NCI-H526 (cell line): Measurements from ENCODE around the gene ROCK2.
"Not testable (repeated sequence)": the region's sequence is repeated elsewhere in the genome, so short reads cannot be mapped to it uniquely, and the experiment has no call there.

Experiments used
- DNase-seq, 2 experiments: peaks; one replicate each; lab custom pipeline; 2025; lab: John Stamatoyannopoulos, UW

Gene ROCK2

DNA sequence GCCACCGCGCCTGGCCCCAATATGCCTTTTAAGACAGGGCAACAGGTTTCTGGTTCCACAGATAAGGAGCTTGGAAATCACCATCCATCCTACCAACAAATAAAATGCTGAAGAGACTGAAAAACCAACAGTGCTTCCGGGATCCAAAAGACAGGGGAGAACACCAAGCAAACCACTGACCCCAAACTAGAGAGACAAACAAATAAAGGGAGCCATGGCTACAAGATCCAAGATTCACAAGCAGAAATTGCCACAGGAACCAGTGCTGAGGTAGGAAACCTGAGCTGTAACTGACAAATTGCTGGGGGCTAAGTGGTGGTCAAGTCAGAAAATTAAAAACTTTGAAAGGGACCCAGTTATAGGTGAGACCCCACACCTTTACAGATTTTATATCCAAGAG lies 76.5 kb downstream of the ROCK2 start:
- DNase-seq = no peak

GRCh38 chr2:11264818-11265217 lies 79.6 kb downstream of the ROCK2 start:
- DNase-seq = no peak

DNA sequence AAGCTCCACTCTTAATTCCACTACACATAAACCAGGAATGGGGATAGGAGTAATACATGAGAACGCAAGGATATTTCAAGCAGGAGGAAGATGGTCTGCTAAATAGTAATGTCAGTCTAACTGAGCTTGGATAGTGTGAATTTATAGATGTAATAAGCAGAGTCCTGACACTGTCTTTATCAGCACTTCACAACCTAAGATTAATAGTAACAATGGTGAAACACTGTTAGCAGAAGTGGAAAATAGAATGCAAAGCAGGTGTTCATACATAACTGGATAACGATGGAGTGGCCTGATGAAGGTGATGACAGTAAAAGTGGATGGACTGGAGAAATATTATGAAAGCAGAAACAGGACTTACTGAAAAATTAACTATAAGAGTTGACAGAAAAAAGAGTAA lies 80.4 kb downstream of the ROCK2 start:
- no peak for DNase-seq

- DNase-seq = no peak
These were observed 81.3 kb downstream of the ROCK2 start for GRCh38 chr2:11263177-11263576.

GRCh38 chr2:11262438-11262837 lies 82.0 kb downstream of the ROCK2 start:
- not testable (repeated sequence) for DNase-seq

DNA sequence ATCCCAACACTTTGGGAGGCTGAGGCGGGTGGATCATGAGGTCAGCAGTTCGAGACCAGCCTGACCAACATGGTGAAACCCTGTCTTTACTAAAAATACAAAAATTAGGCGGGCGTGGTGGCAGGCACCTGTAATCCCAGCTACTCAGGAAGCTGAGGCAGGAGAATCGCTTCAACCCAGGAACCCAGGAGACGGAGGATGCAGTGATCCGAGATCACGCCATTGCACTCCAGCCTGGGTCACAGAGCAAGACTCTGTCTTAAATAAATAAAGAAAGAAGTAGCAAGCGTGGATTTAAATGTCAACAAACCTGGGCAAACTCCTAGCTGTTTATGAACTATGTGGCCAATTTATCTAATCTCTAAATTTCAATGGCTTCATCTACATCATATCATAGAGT lies 82.9 kb downstream of the ROCK2 start:
- not testable (repeated sequence) for DNase-seq

DNA sequence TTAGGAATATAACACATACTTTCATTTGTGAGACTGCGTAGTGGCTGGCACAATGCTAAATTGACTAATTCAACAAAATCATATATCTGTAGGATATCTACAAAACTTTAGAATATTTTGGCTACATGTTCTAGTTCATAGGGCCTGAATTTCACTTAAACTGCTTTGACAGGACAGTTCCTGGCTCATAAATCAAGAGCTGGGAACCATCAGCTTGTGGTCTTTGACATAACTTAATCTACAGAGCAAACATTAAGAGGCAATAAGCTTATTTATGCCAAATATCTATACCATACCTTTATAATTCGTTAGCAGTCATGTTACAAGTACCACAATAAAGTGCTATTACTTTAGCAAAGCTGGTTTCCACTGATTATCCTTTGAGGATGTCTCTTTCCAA lies 83.5 kb downstream of the ROCK2 start:
- no peak for DNase-seq

DNA sequence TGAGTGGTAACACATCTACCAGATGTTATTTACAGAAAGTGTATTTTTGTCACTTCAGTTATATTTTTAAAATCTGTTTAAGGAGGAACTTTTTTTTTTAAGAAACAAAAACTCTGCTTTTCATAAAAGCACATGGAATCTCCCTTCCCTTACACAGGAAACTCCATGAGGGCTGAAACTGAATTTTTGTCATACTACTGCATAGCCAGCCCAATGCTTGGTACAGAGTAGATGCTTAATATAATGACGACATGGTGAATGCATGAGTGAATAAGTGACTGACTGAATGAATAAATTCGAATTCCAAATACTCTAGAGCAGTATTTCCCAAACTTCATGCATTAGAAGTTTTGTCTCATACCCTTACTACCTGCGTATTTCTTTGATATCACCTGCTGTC lies 86.5 kb downstream of the ROCK2 start:
- DNase-seq = no peak

DNA sequence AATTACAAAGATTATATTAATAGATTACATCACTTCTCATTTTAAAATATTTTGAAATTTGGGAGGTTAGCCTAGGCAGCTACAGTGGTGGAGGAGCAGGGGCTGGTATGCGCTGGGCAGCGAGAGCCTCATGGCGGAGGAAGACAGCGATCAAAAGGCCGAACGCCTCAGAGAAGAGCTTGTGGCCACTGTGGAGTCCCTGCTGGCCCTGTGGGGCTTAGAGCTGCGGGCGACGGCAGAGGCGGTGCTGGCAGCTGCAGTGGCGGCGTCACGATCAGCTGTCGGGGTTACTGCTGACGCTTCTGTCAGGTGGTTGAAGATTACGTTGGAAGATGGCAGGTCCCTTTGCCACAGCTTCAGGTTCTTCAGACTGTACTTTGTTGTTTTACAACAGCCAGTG lies 87.4 kb downstream of the ROCK2 start:
- DNase-seq = no peak

GRCh38 chr2:11256166-11256565 lies 88.3 kb downstream of the ROCK2 start:
- no peak for DNase-seq

DNA sequence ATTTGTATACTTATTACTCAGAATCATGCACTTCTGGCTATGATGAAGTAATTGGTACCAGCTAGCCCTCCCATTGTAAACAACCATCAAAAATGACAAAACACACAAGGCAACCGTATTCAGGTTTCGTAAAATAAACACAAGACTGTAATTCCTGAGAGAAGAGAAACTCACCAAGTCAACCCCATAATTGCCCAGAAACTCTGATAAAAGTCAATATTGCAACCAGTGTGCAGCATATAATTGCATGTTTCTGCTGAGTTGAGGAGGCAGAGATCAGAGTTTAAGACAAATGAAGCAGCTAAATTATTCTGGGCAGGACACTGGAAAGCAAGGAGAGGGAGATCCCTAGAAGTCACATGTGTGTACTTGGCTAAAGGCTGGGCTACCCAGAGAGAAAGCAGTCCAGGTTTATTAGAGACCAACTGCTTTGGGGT lies 90.3 kb downstream of the ROCK2 start:
- DNase-seq = no peak

- DNase-seq = not testable (repeated sequence)
These were observed 92.0 kb downstream of the ROCK2 start for GRCh38 chr2:11252458-11252857.

GRCh38 chr2:11250400-11251196 lies 93.8 kb downstream of the ROCK2 start:
- no peak for DNase-seq

GRCh38 chr2:11245322-11245721 lies 99.1 kb downstream of the ROCK2 start:
- no peak for DNase-seq

GRCh38 chr2:11244091-11244826 lies 100.2 kb downstream of the ROCK2 start:
- DNase-seq = no peak

DNA sequence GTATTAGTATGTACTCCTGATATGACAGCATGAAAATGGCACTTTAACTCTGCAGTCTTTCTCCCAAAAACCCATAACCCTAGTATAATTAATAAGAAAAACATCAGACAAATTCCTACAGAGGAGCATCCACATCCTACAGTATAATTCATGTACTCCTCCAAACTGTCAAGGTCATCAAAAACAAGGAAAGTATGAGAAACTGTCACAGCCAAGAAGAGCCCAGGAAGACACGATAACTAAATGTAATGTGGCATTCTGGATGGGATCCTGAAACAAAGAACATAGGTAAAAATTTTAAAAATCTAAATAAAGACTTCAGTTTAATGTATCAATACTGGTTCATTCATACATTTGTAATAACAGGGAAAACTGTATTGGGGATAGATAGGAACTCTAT lies 100.9 kb downstream of the ROCK2 start:
- no peak for DNase-seq

GRCh38 chr2:11242542-11243174 lies 101.8 kb downstream of the ROCK2 start:
- DNase-seq = no peak

DNA sequence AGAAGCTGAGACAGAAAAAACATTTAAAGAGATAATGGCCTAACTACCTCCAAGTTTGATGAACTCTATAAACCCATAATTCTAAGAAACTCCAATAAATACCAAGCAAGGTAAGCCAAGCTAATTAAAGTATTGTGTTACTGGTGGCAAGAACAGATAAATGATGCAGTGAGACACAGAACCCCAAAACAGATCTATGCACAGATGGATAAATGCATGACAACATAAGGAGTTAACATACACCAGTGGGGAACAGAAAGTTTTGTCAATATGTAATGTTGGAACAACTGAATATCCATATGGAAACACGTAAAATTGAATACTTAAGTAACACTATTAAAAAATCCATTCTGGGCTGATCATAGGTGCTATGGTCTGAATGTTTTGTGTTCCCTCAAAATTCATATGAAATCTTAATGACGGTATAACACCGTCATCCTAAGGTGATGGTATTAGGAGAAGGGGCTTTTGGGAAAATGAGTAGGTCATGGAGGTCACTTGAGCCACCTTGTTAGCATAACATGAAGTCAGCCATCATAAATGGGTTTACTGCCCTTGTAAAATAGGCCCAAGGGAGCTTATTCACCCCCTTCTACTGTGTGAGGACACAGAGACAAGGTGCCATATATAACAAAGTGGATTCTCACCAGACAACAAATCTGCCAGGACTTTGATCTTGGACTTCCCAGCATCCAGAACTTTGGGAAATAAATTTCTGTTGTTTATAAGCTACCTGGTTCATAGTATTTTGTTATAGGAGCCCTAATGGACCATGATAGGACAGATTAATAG lies 102.8 kb downstream of the ROCK2 start:
- no peak for DNase-seq

GRCh38 chr2:11239666-11240462 lies 104.6 kb downstream of the ROCK2 start:
- DNase-seq = no peak

DNA sequence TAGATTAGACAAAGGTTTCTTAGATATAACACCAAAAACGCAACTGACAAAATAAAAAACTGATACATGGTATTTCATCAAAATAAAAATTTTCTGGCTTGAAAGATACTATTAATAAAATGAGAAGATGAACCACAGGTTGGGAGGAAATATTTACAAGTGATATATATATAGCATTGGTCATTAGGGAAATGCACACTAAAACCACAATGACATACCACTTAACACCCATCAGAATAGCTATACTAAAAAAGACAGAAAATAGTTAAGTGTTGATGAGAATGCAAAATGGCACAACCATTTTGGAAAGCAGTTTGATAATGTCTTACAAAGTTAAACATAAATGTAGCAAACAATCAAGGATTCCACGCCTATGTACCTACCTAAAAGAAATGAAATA lies 105.3 kb downstream of the ROCK2 start:
- no peak for DNase-seq

DNA sequence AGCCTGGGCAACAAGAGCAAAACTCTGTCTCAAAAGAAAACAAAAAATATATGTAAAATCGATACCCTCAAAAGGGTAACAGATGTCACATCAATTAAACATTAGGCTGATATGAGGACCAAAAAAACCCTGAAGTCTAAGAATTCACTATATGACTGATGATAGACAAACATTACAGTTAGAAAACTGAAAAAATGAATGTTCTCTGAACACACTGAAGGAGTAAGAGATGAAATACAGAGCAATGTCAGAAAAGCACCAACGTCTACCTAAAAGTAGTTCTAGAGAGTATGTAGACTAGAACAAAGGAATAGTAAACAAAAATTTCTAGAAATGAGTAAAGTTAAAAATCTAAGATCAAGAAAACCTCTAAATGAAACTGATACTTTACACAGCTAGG lies 107.3 kb downstream of the ROCK2 start:
- DNase-seq = no peak
